Measurements from ENCODE around the gene ATRN. TPM values are rescaled to one million over a fixed set of nuclear protein-coding genes. Genes with fewer than 3 reads are reported as not detected.
A peak's percentile ranks its signal among the peaks of the same experiment; 100 is the strongest.
"Not testable (repeated sequence)": the region's sequence is repeated elsewhere in the genome, so short reads cannot be mapped to it uniquely, and the experiment has no call there.

The ATRN gene
- total RNA-seq, result 26.8 and 30.6 TPM in 2 replicates

- no peak for TF ChIP-seq CTCF (IDR thresholded peaks at IDR 0.05; ENCODE audit: insufficient read depth, low read length, poor library complexity, severe bottlenecking)
- H3K27me3 ChIP-seq (ENCODE audit: control insufficient read depth, insufficient read depth, low read length), result no peaks in the 10 kb centered on the region
- H3K36me3 ChIP-seq (ENCODE audit: control insufficient read depth, insufficient read depth, low read length), result no peaks in the 10 kb centered on the region
- H3K4me3 ChIP-seq (ENCODE audit: low read depth, low read length), result peak within 1 kb of the TSS; percentile 85
- DNase-seq (ENCODE audit: low read depth), result peak; percentile 34
Observed at GRCh38 chr20:3470627-3471396, at the start of gene ATRN. TSS of gene ATRN (plus strand) at chr20:3471018. CDS start at chr20:3471108, 90 bp downstream.

- no peak for DNase-seq (ENCODE audit: low read depth)
- H3K4me3 ChIP-seq (ENCODE audit: low read depth, low read length), result no peak overlapping the region
- H3K27me3 ChIP-seq (ENCODE audit: control insufficient read depth, insufficient read depth, low read length), result no peaks in the 10 kb centered on the region
- no peak for TF ChIP-seq CTCF (IDR thresholded peaks at IDR 0.05; ENCODE audit: insufficient read depth, low read length, poor library complexity, severe bottlenecking)
- no peaks in the 10 kb centered on the region for H3K36me3 ChIP-seq (ENCODE audit: control insufficient read depth, insufficient read depth, low read length)
Observed at GRCh38 chr20:3421985-3422384, 48.8 kb upstream of the ATRN start.

GRCh38 chr20:3423126-3423525 is 47.7 kb upstream of the ATRN start:
- no peaks in the 10 kb centered on the region for H3K36me3 ChIP-seq (ENCODE audit: control insufficient read depth, insufficient read depth, low read length)
- DNase-seq (ENCODE audit: low read depth), result no peak
- no peaks in the 10 kb centered on the region for H3K27me3 ChIP-seq (ENCODE audit: control insufficient read depth, insufficient read depth, low read length)
- TF ChIP-seq CTCF (IDR thresholded peaks at IDR 0.05; ENCODE audit: insufficient read depth, low read length, poor library complexity, severe bottlenecking), result no peak
- H3K4me3 ChIP-seq (ENCODE audit: low read depth, low read length), result no peak overlapping the region

- not testable (repeated sequence) for H3K4me3 ChIP-seq (ENCODE audit: low read depth, low read length); H3K27me3 ChIP-seq (ENCODE audit: control insufficient read depth, insufficient read depth, low read length); DNase-seq (ENCODE audit: low read depth); H3K36me3 ChIP-seq (ENCODE audit: control insufficient read depth, insufficient read depth, low read length)
Observed at GRCh38 chr20:3426766-3427165, 44.1 kb upstream of the ATRN start.

GRCh38 chr20:3430376-3431069 is 40.3 kb upstream of the ATRN start:
- DNase-seq (ENCODE audit: low read depth), result no peak
- Histone ChIP-seq H3K4me3 (ENCODE audit: low read depth, low read length) (no peak overlapping the region), H3K36me3 (ENCODE audit: control insufficient read depth, insufficient read depth, low read length) (no peaks in the 10 kb centered on the region), H3K27me3 (ENCODE audit: control insufficient read depth, insufficient read depth, low read length) (no peaks in the 10 kb centered on the region)
- no peak for TF ChIP-seq CTCF (IDR thresholded peaks at IDR 0.05; ENCODE audit: insufficient read depth, low read length, poor library complexity, severe bottlenecking)

GRCh38 chr20:3431109-3431508 is 39.7 kb upstream of the ATRN start:
- no peak for TF ChIP-seq CTCF (IDR thresholded peaks at IDR 0.05; ENCODE audit: insufficient read depth, low read length, poor library complexity, severe bottlenecking)
- no peak for DNase-seq (ENCODE audit: low read depth)
- Histone ChIP-seq H3K36me3 (ENCODE audit: control insufficient read depth, insufficient read depth, low read length) (no peaks in the 10 kb centered on the region), H3K4me3 (ENCODE audit: low read depth, low read length) (no peak overlapping the region), H3K27me3 (ENCODE audit: control insufficient read depth, insufficient read depth, low read length) (no peaks in the 10 kb centered on the region)

Measured in kidney epithelial cell (primary cell).